CD4-positive, CD25-positive, alpha-beta regulatory T cell (primary cell): Measurements from ENCODE around the gene DOLPP1. TPM values are rescaled to one million over a fixed set of nuclear protein-coding genes. Genes with fewer than 3 reads are reported as not detected.
A peak's percentile ranks its signal among the peaks of the same experiment; 100 is the strongest.

Experiments used
- ATAC-seq, 2 donors: fragments of 150-1000 bp; cut with Tn5 transposase; one replicate each; pipeline ENCODE4 v1.10.0; 2021; ENCODE audit warnings: low read depth in 2 of 2, moderate number of reproducible peaks in 2 of 2, moderate library complexity in 1 of 2
- DNase-seq, 3 donors: peaks; one replicate each; pipeline versions ENCODE4 v3.0.0 to v3.0.0-alpha.2; 2012 to 2022; ENCODE audit warnings: mixed read lengths in 1 of 3
- H3K27ac ChIP-seq: one replicate; pipeline ENCODE4 v1.7.0; 2013; ENCODE audit warnings: mild to moderate bottlenecking, low read length; ENCODE audit not compliant: insufficient read depth, poor library complexity, severe bottlenecking
- H3K27me3 ChIP-seq: one replicate; pipeline ENCODE4 v1.7.0; 2013; ENCODE audit warnings: low read length; ENCODE audit not compliant: control insufficient read depth, insufficient read depth
- H3K36me3 ChIP-seq: one replicate; pipeline ENCODE4 v1.7.0; 2013; ENCODE audit warnings: mild to moderate bottlenecking, low read length, moderate library complexity; ENCODE audit not compliant: control insufficient read depth, insufficient read depth
- H3K4me1 ChIP-seq: 2 replicates; pipeline ENCODE4 v1.7.0; 2013; ENCODE audit warnings: mild to moderate bottlenecking, low read length; ENCODE audit not compliant: insufficient read depth, control insufficient read depth, poor library complexity, severe bottlenecking
- H3K4me3 ChIP-seq: one replicate; pipeline ENCODE4 v1.7.0; 2013; ENCODE audit warnings: low read depth, mild to moderate bottlenecking, low read length, moderate library complexity
- H3K9me3 ChIP-seq, 2 experiments: 1 replicate in 1 of 2; 2 replicates in 1 of 2; pipeline ENCODE4 v1.7.0; 2013; ENCODE audit warnings: low read length in 2 of 2, mild to moderate bottlenecking in 1 of 2, moderate library complexity in 1 of 2; ENCODE audit not compliant: control insufficient read depth in 2 of 2
- H3K27ac Mint-ChIP-seq, 3 donors: one replicate each; pipeline ENCODE4 v1.8.0; 2020 to 2022; ENCODE audit warnings: mild to moderate bottlenecking in 3 of 3, mixed read lengths in 3 of 3, moderate library complexity in 2 of 3
- H3K27me3 Mint-ChIP-seq: one replicate; pipeline ENCODE4 v1.8.0; 2022; ENCODE audit warnings: mild to moderate bottlenecking, mixed read lengths
- H3K36me3 Mint-ChIP-seq: one replicate; pipeline ENCODE4 v1.8.0; 2020; ENCODE audit warnings: mixed read lengths
- H3K4me1 Mint-ChIP-seq, 4 donors: one replicate each; pipeline ENCODE4 v1.8.0; 2020 to 2022; ENCODE audit warnings: mixed read lengths in 4 of 4, mild to moderate bottlenecking in 1 of 4
- H3K4me3 Mint-ChIP-seq, 4 donors: one replicate each; pipeline ENCODE4 v1.8.0; 2020 to 2022; ENCODE audit warnings: mild to moderate bottlenecking in 4 of 4, mixed read lengths in 4 of 4, moderate library complexity in 3 of 4
- H3K9me3 Mint-ChIP-seq, 7 donors: one replicate each; pipeline ENCODE4 v1.8.0; 2020 to 2022; ENCODE audit warnings: mixed read lengths in 7 of 7, mild to moderate bottlenecking in 3 of 7, moderate library complexity in 2 of 7
- polyA plus RNA-seq, 4 donors: library from polyadenylated mRNA; unstranded; fragments of 300-500 nt; fragmentation: Illumina TruSeq; gene quantifications; one replicate each; pipeline ENCODE4 v1.2.3, GENCODE V29; 2021
- total RNA-seq: library from RNA; stranded (reverse); gene quantifications from one replicate; pipeline ENCODE4 v1.2.3, GENCODE V29; 2022

Gene DOLPP1
- total and polyA plus RNA-seq, 5 donors from 2014 or later, result 3.9 to 9.3 (median 8.7) TPM

DNA sequence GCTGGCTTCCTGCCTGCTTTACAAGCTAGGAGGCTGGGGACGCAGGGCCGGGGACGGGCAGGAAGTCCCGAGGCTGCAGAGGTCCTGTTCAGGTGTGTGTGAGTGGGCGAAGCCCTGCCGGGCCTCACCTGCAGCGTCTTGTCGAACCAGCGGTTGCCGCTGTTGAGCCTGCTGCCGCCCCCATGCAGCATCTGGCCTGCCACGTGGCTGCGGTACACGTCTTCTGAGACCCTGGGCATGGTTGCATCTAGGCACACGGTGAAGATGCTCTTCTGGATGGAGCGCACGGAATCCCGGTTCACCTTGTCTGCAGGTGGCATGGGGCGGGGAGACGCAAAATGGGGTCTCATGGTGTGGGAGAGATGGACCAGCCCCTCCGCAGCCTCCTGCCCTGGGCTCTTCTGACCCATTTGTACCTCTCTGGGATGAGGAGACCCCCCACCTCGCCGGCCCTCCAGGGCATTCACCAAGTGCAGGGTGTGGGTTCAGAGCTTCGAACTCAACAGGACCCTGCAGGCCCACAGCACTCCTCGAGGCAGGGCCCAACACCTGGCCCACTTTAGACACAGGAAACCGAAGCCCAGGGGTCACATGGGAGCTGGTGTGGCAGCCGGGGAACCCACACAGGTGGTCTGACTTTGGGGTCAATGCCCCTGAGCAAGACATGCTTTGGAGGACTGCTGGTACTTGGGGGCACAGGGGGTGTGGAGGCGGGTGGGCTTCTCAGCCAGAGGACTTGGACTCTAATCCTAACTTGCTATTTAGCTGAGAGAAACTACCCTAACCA lies 19.7 kb downstream of the DOLPP1 start:
- H3K9me3 ChIP-seq, result no peaks in the 10 kb centered on the region
- H3K36me3 ChIP-seq, result no peaks in the 10 kb centered on the region
- H3K27me3 ChIP-seq, result no peaks in the 10 kb centered on the region
- H3K9me3 Mint-ChIP-seq, result no peaks in the 10 kb centered on the region
- peaks cover 3% of the 10 kb centered on the region for H3K36me3 Mint-ChIP-seq
- ATAC-seq (no peak), DNase-seq (no peak)
- H3K27me3 Mint-ChIP-seq, result no peaks in the 10 kb centered on the region
- H3K27ac ChIP-seq, result no peak overlapping the region
- no peaks in the 10 kb centered on the region for H3K4me1 ChIP-seq
- H3K4me1 Mint-ChIP-seq, result no peaks in the 10 kb centered on the region
- H3K27ac Mint-ChIP-seq, result no peak overlapping the region
- H3K4me3 ChIP-seq, result no peak overlapping the region
- no peak overlapping the region for H3K4me3 Mint-ChIP-seq

DNA sequence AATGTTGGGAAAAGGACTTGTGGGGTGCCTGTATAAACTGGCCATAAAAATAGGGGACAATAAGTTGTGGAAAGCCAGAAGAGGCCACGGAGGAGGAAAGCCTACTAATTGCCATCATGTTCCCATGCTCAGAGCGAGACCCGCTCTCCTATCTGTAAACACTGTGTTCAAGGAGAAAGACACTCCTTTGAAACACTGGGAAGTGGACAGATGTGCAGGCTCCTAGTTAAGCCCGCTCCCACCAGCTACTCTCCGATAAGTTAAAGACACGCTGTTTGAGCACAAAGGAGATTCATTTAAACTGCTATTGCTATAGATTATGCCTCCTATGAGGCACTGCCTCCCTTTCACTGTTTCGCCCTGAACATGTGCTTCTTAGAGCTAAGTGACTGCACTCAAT lies 20.4 kb downstream of the DOLPP1 start:
- ATAC-seq (no peak), DNase-seq (no peak)
- Histone ChIP-seq H3K27ac (no peak overlapping the region), H3K9me3 (no peaks in the 10 kb centered on the region), H3K36me3 (no peaks in the 10 kb centered on the region), H3K4me1 (no peaks in the 10 kb centered on the region), H3K27me3 (no peaks in the 10 kb centered on the region), H3K4me3 (no peak overlapping the region)
- Mint-ChIP-seq H3K9me3 (no peaks in the 10 kb centered on the region), H3K4me3 (peak overlapping the region in 1 of 4 donors; percentile 29), H3K36me3 (peaks cover 3% of the 10 kb centered on the region), H3K4me1 (no peaks in the 10 kb centered on the region), H3K27me3 (no peaks in the 10 kb centered on the region), H3K27ac (no peak overlapping the region)

DNA sequence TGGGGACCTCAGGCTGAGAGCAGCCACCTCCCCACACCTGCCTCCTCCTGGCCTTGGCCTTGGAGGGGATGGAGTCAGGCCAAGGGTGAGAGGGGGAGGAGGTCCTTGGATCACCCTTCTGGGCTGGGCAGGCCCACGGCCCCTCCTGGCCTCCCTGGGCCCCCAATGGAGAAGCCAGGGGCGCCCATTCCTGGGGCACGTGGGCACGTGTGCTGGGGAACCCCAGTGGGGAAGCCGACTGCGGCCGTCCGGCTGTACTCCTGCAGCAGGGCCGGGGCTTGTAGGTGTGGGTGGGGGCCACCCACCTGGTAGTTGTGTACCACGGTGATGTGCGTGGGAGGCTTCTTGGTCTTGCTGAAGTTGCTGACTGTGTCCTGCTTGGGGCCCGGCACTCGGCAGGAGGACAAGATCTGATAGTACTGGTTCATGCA lies 21.2 kb downstream of the DOLPP1 start:
- Histone ChIP-seq H3K27ac (no peak overlapping the region), H3K36me3 (no peaks in the 10 kb centered on the region), H3K4me3 (no peak overlapping the region), H3K27me3 (no peaks in the 10 kb centered on the region), H3K4me1 (no peaks in the 10 kb centered on the region), H3K9me3 (no peaks in the 10 kb centered on the region)
- Mint-ChIP-seq H3K4me1 (no peaks in the 10 kb centered on the region), H3K27me3 (no peaks in the 10 kb centered on the region), H3K9me3 (no peaks in the 10 kb centered on the region), H3K4me3 (no peak overlapping the region), H3K27ac (no peak overlapping the region), H3K36me3 (peaks cover 3% of the 10 kb centered on the region)
- no peak for DNase-seq
- no peak for ATAC-seq

DNA sequence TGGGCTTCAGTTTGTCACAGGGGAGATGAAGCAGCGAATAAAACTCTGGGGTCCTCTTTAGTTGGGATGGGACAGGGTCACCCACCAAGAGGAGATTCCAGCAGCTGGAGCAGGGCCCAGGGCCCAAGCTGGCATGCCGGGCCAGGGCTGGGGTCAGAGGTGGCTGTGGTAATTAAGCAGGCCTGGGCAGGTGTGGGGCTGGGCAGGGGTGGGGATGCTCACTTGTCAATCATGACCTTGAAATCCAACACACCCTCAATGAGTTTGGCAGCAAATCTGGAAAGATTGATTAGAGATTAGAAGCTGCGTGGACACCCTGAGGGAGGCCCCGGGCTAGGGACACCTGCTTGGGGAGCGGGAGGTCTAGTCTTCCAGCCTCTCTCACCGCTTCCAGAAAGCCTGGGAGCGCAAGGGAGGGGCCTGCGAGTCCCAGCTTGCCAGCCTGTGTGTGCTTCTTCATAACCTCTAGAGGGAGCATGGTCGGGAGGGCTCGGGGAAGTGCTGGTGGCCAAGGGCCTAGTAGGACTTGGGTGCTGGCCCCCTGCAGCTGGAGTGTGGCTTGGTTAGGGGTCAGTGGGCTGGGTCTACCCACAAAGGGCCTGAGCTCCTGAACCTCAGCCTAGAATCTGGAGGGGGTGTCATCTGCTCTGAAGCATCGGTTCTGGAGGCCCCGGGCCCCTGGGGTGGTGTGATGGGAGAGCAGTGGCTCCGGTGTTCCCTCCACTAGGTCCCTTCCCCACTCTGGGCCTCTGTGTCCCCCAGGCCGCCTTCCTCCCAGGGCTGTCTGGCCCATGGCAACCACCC lies 22.1 kb downstream of the DOLPP1 start:
- ATAC-seq (peak; percentile 36 to 44), DNase-seq (peak in 1 of 3 donors; percentile 33)
- Histone ChIP-seq H3K4me3 (no peak overlapping the region), H3K27ac (no peak overlapping the region), H3K27me3 (no peaks in the 10 kb centered on the region), H3K36me3 (no peaks in the 10 kb centered on the region), H3K4me1 (no peaks in the 10 kb centered on the region), H3K9me3 (no peaks in the 10 kb centered on the region)
- Mint-ChIP-seq H3K27ac (no peak overlapping the region), H3K36me3 (no peaks in the 10 kb centered on the region), H3K4me1 (no peaks in the 10 kb centered on the region), H3K9me3 (no peaks in the 10 kb centered on the region), H3K4me3 (peak overlapping the region in 1 of 4 donors; percentile 12), H3K27me3 (no peaks in the 10 kb centered on the region)

DNA sequence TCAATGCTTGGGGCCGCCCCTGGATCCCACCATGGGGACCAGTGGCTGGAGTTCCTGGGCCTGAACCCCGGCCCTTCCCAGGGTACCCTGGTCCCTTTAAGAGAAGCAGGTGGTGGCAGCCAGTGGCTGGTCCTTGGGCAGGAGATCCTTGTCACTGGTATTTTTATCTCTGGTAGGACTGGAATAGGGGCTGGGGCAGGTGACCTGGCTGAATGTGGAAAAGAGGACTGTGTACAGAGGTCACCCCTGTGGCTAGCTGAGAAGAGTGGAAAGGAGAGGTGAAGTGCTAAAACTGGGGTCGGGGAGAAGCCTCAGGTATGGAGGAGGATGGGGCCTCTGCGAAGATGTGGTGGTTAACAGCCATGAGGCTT lies 22.7 kb downstream of the DOLPP1 start:
- peak overlapping the region in 1 of 4 donors; percentile 12 for H3K4me3 Mint-ChIP-seq
- H3K9me3 ChIP-seq, result no peaks in the 10 kb centered on the region
- H3K4me1 Mint-ChIP-seq, result peaks cover 0 to 4% (median under 1%) of the 10 kb centered on the region in 4 donors
- no peaks in the 10 kb centered on the region for H3K27me3 Mint-ChIP-seq
- H3K27ac Mint-ChIP-seq, result no peak overlapping the region
- DNase-seq (no peak), ATAC-seq (no peak)
- H3K4me1 ChIP-seq, result no peaks in the 10 kb centered on the region
- no peaks in the 10 kb centered on the region for H3K27me3 ChIP-seq
- no peaks in the 10 kb centered on the region for H3K36me3 ChIP-seq
- H3K4me3 ChIP-seq, result no peak overlapping the region
- H3K9me3 Mint-ChIP-seq, result no peaks in the 10 kb centered on the region
- H3K27ac ChIP-seq, result no peak overlapping the region
- no peaks in the 10 kb centered on the region for H3K36me3 Mint-ChIP-seq

DNA sequence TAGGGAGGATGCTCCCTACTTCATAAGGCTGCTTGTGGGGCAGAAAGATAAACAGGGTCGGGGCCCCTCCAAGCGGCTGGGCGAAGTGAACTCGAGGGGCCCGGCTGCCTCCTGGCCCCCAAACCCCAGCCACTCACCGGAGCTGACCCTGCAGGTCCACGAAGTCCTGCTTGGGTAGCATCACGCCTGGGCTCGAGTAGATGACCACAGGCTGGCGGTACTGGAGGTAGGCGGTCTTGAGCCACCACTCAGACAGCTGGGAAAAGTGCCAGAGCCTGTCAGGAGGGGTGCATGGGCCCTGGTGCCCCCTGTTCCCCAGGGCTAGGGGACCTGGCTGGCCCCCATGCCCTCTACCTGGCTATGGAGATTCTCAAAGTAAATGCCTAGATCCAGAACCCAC lies 23.1 kb downstream of the DOLPP1 start:
- Mint-ChIP-seq H3K27me3 (no peaks in the 10 kb centered on the region), H3K9me3 (no peaks in the 10 kb centered on the region)
- no peak for ATAC-seq

DNA sequence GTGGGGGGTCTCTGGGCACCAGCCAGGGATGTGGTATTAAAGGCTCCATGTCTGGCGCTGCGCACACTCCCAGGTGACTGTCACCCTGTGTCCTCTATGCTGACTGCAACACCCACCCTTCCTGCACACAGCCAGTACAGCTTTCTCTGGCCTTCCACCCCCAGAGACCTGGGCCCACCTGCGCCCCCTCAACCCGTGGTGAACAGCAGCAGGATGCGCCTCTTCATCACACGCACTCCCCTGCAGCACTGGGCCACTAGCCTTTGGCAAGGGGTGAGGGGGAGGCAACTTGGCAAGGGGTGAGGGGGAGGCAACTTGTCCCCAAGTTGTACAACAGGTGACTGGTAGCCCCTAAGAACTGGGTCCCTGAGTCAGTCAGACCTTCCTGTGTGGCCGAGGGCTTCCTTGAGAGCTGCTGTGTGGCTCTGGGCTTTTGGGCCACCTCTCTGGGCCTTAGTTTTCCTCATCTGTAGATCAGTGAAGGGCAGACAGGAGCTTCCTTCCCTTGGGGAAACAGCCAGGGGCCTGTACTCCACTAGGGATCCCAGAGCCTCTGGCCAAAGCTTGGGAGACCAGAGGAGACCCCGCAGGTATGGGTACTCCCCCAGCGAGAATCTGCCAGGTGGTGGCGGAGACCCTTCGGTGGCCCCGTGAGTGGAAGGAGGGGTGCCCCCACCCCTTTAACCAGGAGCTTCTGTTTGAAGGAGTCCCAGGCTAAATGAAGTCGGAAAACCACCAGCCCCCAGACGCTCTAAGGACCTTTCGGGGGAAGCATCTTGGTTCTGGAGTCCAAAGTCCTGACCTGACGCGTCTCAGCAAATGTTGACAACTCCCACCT lies 25.2 kb downstream of the DOLPP1 start:
- H3K27ac ChIP-seq, result no peak overlapping the region
- peaks cover 9% of the 10 kb centered on the region for H3K4me1 ChIP-seq
- Mint-ChIP-seq H3K9me3 (no peaks in the 10 kb centered on the region), H3K36me3 (no peaks in the 10 kb centered on the region), H3K27ac (no peak overlapping the region), H3K27me3 (no peaks in the 10 kb centered on the region), H3K4me3 (peak overlapping the region in 1 of 4 donors; percentile 41), H3K4me1 (peaks cover 0 to 21% (median 8%) of the 10 kb centered on the region in 4 donors)
- no peak overlapping the region for H3K4me3 ChIP-seq
- H3K36me3 ChIP-seq, result no peaks in the 10 kb centered on the region
- no peaks in the 10 kb centered on the region for H3K27me3 ChIP-seq
- DNase-seq (no peak), ATAC-seq (no peak)
- no peaks in the 10 kb centered on the region for H3K9me3 ChIP-seq

More for the DNA sequence above, 23.1 kb downstream of the DOLPP1 start:
- no peaks in the 10 kb centered on the region for H3K9me3 ChIP-seq
- no peaks in the 10 kb centered on the region for H3K4me1 ChIP-seq
- no peak overlapping the region for H3K4me3 ChIP-seq
- H3K27ac ChIP-seq, result no peak overlapping the region
- Mint-ChIP-seq H3K4me1 (peaks cover 0 to 9% (median 3%) of the 10 kb centered on the region in 4 donors), H3K36me3 (no peaks in the 10 kb centered on the region), H3K4me3 (no peak overlapping the region), H3K27ac (no peak overlapping the region)
- H3K27me3 ChIP-seq, result no peaks in the 10 kb centered on the region
- DNase-seq, result no peak
- H3K36me3 ChIP-seq, result no peaks in the 10 kb centered on the region
